Lower lobe of right lung (tissue), 2 donors: ENCODE measurements around the gene UNC13D. TPM values are rescaled to one million over a fixed set of nuclear protein-coding genes. Genes with fewer than 3 reads are reported as not detected.
A peak's percentile ranks its signal among the peaks of the same experiment; 100 is the strongest.

ENCODE experiments used
- ATAC-seq, 2 donors: fragments of 200-7000 bp; cut with Tn5 transposase; one replicate each; pipeline ENCODE4 v1.9.1; 2020 to 2022; ENCODE audit warnings: mild to moderate bottlenecking in 2 of 2, moderate library complexity in 2 of 2
- DNase-seq: peaks from one replicate; pipeline ENCODE4 v3.0.0-alpha.2; 2020
- H3K27ac ChIP-seq: fragments of 200-600 bp; one replicate; pipeline ENCODE4 v1.8.0; 2022
- H3K27me3 ChIP-seq: fragments of 200-600 bp; one replicate; pipeline ENCODE4 v1.8.0; 2022; ENCODE audit warnings: low read depth
- H3K36me3 ChIP-seq: fragments of 200-600 bp; one replicate; pipeline ENCODE4 v1.8.0; 2022; ENCODE audit warnings: mild to moderate bottlenecking
- H3K4me1 ChIP-seq: fragments of 200-600 bp; one replicate; pipeline ENCODE4 v1.8.0; 2022
- H3K4me3 ChIP-seq: fragments of 200-600 bp; one replicate; pipeline ENCODE4 v1.8.0; 2022; ENCODE audit warnings: mild to moderate bottlenecking
- H3K9me3 ChIP-seq: fragments of 200-600 bp; one replicate; pipeline ENCODE4 v1.8.0; 2022
- CTCF ChIP-seq: fragments of 200-600 bp; IDR thresholded peaks from one replicate; pipeline ENCODE4 v1.8.0; 2022; ENCODE audit warnings: antibody characterized with exemption, mild to moderate bottlenecking
- intact Hi-C: fragments of 100-400 bp; cut with DNase I; formaldehyde crosslinking; loops from one replicate; pipeline ENCODE4 v1.11.0; 2022
- total RNA-seq: library from RNA; stranded (reverse); fragmentation: NEBNext Ultra II Directional; extraction: Animal tissue kit (Norgen Biotek cat#: 25700); gene quantifications from one replicate; pipeline ENCODE4 v1.2.1, GENCODE V29; 2021
- donor health status: DM: no; HTN: yes; CAD: no; lungs with severe emphysema.

The UNC13D gene
- total RNA-seq, 1 donor from 2014 or later, result 118 TPM

- peak; percentile 41 for DNase-seq
- no peaks in the 10 kb centered on the region for H3K9me3 ChIP-seq
- no peak overlapping the region for H3K27ac ChIP-seq
- ATAC-seq, result peak in 1 of 2 donors; percentile 31
- TF ChIP-seq CTCF, result no peak
- H3K4me1 ChIP-seq, result peaks cover 4% of the 10 kb centered on the region
- no peaks in the 10 kb centered on the region for H3K27me3 ChIP-seq
- intact Hi-C loops, result no loop called here
- H3K36me3 ChIP-seq, result peaks cover 46% of the 10 kb centered on the region
- no peak overlapping the region for H3K4me3 ChIP-seq
Measured at GRCh38 chr17:75808905-75809621, 35.1 kb downstream of the UNC13D start.

- Histone ChIP-seq H3K36me3 (peaks cover 41% of the 10 kb centered on the region), H3K4me1 (peaks cover 4% of the 10 kb centered on the region), H3K9me3 (no peaks in the 10 kb centered on the region), H3K27me3 (no peaks in the 10 kb centered on the region), H3K27ac (peak overlapping the region; percentile 6), H3K4me3 (no peak overlapping the region)
- ATAC-seq (no peak), DNase-seq (no peak)
- no peak for TF ChIP-seq CTCF
- intact Hi-C loops, result no loop called here
Measured at GRCh38 chr17:75808549-75808904, 35.7 kb downstream of the UNC13D start.

- H3K4me3 ChIP-seq, result no peak overlapping the region
- H3K27me3 ChIP-seq, result no peaks in the 10 kb centered on the region
- H3K27ac ChIP-seq, result peak overlapping the region; percentile 6
- peaks cover 4% of the 10 kb centered on the region for H3K4me1 ChIP-seq
- no peaks in the 10 kb centered on the region for H3K9me3 ChIP-seq
- intact Hi-C loops, result no loop called here
- no peak for ATAC-seq
- peaks cover 40% of the 10 kb centered on the region for H3K36me3 ChIP-seq
- DNase-seq, result peak; percentile 10
- TF ChIP-seq CTCF, result no peak
Measured at GRCh38 chr17:75807861-75808260, 36.3 kb downstream of the UNC13D start.

GRCh38 chr17:75806822-75807500 lies 37.2 kb downstream of the UNC13D start:
- DNase-seq, result peak; percentile 10
- peaks cover 4% of the 10 kb centered on the region for H3K4me1 ChIP-seq
- H3K27ac ChIP-seq, result no peak overlapping the region
- H3K36me3 ChIP-seq, result peaks cover 31% of the 10 kb centered on the region
- no peaks in the 10 kb centered on the region for H3K27me3 ChIP-seq
- no peak for ATAC-seq
- TF ChIP-seq CTCF, result no peak
- no peaks in the 10 kb centered on the region for H3K9me3 ChIP-seq
- H3K4me3 ChIP-seq, result no peak overlapping the region
- intact Hi-C loops, result no loop called here

DNA sequence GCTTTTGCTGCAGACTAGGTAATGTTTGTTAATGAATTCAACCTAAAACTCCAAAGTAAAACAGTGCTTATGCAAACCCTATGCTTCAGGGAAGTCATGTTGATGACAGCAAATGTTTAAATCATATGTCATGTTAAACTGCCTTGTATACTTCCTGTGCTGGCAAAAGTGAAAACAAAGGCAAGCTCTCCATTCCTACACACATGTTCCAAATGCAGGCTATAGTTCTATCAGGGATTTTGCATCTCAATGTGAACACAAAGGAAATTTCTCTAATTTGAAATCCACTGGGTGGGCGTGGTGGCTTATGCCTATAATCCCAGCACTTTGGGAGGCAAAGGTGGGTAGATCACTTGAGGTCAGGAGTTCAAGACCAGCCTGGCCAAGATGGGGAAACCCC lies 40.3 kb downstream of the UNC13D start:
- TF ChIP-seq CTCF, result no peak
- H3K9me3 ChIP-seq, result no peaks in the 10 kb centered on the region
- DNase-seq, result no peak

More for the DNA sequence above, 40.3 kb downstream of the UNC13D start:
- ATAC-seq, result no peak
- Histone ChIP-seq H3K27me3 (no peaks in the 10 kb centered on the region), H3K4me3 (no peak overlapping the region), H3K27ac (no peak overlapping the region), H3K36me3 (peaks cover 21% of the 10 kb centered on the region), H3K4me1 (no peaks in the 10 kb centered on the region)
- intact Hi-C loops, result no loop called here
